Choroid plexus epithelial cell (primary cell): ENCODE results near the gene USP2.
A peak's percentile ranks its signal among the peaks of the same experiment; 100 is the strongest.

Experiments used
- DNase-seq: peaks from one replicate; pipeline ENCODE4 v3.0.0-alpha.2; 2010; ENCODE audit warnings: low read depth
- H3K4me3 ChIP-seq: 2 replicates; pipeline ENCODE4 v1.5.1; 2011; ENCODE audit warnings: low read depth, mild to moderate bottlenecking, control low read depth, low read length, moderate library complexity
- TF ChIP-seq, protein P1 (sequence below): conservative IDR thresholded peaks from 2 replicates; pipeline ENCODE4 v1.5.1; 2011; ENCODE audit warnings: low read depth, mild to moderate bottlenecking, control low read depth, inconsistent platforms, low read length, moderate library complexity

USP2 gene

DNA sequence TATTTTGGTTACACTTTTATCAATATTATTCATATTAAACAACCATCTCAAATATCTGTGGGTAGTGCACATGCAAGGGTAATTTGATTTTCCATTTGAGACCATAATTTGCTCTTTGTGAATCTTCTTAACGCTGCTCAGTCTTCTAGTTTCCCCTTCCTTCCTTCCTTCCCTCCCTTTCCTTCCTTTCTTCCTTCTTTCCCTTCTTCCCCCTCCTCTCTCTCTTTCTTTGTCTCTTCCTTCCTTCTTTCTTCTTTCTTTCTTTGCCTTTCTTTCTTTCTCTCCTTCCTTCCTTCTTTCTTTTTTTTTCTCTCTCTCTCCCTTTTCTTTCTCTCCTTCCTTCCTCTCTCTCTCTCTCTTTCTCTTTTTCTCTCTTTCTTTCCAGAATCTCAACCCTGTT is 51.3 kb downstream of the USP2 start:
- TF ChIP-seq, protein P1, sequence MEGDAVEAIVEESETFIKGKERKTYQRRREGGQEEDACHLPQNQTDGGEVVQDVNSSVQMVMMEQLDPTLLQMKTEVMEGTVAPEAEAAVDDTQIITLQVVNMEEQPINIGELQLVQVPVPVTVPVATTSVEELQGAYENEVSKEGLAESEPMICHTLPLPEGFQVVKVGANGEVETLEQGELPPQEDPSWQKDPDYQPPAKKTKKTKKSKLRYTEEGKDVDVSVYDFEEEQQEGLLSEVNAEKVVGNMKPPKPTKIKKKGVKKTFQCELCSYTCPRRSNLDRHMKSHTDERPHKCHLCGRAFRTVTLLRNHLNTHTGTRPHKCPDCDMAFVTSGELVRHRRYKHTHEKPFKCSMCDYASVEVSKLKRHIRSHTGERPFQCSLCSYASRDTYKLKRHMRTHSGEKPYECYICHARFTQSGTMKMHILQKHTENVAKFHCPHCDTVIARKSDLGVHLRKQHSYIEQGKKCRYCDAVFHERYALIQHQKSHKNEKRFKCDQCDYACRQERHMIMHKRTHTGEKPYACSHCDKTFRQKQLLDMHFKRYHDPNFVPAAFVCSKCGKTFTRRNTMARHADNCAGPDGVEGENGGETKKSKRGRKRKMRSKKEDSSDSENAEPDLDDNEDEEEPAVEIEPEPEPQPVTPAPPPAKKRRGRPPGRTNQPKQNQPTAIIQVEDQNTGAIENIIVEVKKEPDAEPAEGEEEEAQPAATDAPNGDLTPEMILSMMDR = no peak
- no peak for DNase-seq
- H3K4me3 ChIP-seq = no peak overlapping the region

DNA sequence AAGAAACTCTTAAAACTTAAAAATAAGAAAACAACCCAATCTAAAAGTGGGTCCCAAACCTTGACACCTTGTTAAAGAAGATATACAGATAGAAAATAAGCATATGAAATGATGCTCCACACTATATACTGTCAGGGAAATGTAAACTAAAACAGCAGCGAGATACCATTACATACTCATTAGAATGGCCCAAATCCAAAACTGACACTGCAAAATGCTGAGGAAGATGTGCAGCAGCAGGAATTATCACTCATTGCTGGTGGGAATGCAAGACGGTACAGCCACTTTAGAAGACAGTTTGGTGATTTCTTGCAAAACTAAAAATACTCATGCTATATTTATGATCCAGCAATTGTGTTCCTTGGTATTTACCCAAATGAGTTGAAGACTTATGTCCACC is 52.2 kb downstream of the USP2 start:
- TF ChIP-seq, protein P1 = no peak
- no peak for DNase-seq

DNA sequence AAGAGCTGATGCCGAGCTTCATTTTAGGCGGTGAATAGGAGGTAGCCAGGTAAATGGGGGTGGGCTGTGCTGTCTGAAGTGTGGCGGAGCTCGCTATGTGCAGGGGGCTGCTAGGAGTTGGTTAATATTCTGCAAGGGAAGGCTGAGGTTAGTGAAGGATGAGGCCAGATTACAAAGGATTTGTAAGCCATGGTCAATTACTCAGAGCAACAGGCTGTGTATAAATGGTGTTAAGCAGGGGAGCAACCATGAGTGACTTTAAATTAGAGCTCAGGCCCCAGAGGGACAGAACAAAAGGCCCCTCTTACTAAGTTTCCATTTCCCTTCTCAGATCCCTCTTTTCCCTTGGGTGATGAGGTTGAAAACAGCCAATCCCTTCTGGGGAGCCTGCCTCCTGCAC is 57.3 kb downstream of the USP2 start:
- no peak for DNase-seq
- H3K4me3 ChIP-seq = no peak overlapping the region
- TF ChIP-seq, protein P1 = no peak

More for the DNA sequence above, 52.2 kb downstream of the USP2 start:
- no peak overlapping the region for H3K4me3 ChIP-seq

- TF ChIP-seq, protein P1 = peak; percentile 84
Measured at GRCh38 chr11:119323532-119324033, 57.9 kb downstream of the USP2 start.

GRCh38 chr11:119322921-119323531 is 58.5 kb downstream of the USP2 start:
- DNase-seq = no peak
- H3K4me3 ChIP-seq = no peak overlapping the region
- TF ChIP-seq, protein P1 = no peak

More at GRCh38 chr11:119323532-119324033, 57.9 kb downstream of the USP2 start:
- H3K4me3 ChIP-seq = no peak overlapping the region
- DNase-seq = peak; percentile 78

- H3K4me3 ChIP-seq = no peak overlapping the region
Measured at GRCh38 chr11:119322360-119322739, 59.1 kb downstream of the USP2 start.

More at GRCh38 chr11:119322360-119322739, 59.1 kb downstream of the USP2 start:
- no peak for DNase-seq
- TF ChIP-seq, protein P1 = peak; percentile 20
